Left cardiac atrium (tissue), 4 donors: ENCODE measurements around the gene SORCS2. TPM values are rescaled to one million over a fixed set of nuclear protein-coding genes. Genes with fewer than 3 reads are reported as not detected.

ENCODE experiments used
- ATAC-seq, 2 donors: fragments of 200-7000 bp; cut with Tn5 transposase; one replicate each; pipeline ENCODE4 v1.9.1; 2020; ENCODE audit warnings: mild to moderate bottlenecking in 2 of 2, moderate library complexity in 2 of 2
- DNase-seq: peaks from one replicate; pipeline ENCODE4 v3.0.0-alpha.2; 2020
- intact Hi-C, 2 donors: fragments of 100-400 bp; cut with DNase I; formaldehyde crosslinking; loops; one replicate each; pipeline versions ENCODE4 v1.14.1 to v1.15.1; 2022 to 2023
- total RNA-seq, 2 donors: library from RNA; stranded (reverse); fragmentation: NEBNext Ultra II Directional; extraction: Animal tissue kit (Norgen Biotek cat#: 25700); gene quantifications; one replicate each; pipeline ENCODE4 v1.2.1, GENCODE V29; 2021
- donor health status: DM: no; HTN: yes; CAD: no.
- donor health status: DM: no; HTN: yes; CAD: no; lungs with severe emphysema.
- donor health status: DM: yes; HTN: yes; CAD: no.
- donor health status: Dilated cardiomyopathy.

SORCS2 gene
- total RNA-seq, 2 donors from 2014 or later, result 2.4 to 2.6 TPM

DNA sequence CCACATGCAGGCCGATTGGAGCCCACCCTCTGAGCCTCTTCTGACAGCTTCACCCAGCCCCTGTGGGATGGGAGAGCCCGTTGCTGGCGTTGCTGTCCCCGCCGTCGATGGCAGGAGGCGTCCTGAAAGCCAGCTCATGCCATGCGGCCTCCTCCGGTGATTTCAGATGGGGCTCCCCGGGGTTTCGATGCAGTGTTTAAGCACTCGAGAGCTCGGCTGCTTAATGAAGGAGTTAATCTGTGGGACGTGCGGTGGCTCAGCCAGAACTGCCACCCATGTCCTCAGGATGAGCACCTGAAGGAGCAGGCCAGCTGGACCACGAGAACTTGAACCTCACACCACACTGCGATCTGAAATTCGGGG, 95.6 kb downstream of the SORCS2 start:
- ATAC-seq (no peak), DNase-seq (no peak)
- intact Hi-C loops, result no loop called here

DNA sequence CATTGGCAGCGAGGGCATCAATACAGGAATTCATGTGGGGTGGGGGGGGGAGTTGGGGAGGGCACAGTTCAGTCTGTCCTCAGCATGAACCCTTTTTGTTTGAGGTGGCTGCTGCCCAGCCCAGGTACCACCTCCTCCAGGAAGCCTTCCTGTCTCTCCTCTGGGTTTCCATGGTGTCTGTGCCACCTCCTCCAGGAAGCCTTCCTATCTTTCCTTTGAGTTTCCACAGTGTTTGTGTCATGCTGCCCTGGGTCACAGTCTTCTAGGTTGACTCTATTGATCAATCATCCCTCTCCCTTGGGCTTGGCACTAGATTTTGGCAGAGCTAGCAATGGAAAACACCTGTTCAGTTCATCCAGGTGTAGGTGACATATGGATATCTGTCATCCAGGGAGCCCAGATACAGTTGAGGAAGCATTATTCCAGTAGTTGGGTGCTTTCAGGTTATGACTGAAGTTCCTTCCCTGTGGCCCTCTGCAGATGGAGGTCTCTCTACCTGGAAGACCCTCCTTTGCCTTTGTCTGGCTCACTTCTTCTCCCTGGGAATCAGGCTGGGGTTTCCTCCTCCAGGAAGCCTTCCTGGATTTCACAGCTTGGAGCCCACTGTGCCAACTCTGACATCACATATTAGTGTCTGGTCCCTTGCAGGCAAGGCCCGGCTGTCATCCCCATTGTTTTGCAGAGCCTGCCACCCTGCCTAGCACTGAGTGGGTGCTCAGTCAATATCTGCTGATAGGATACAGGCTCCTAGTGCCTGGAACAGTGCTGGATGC, 96.6 kb downstream of the SORCS2 start:
- DNase-seq, result no peak
- ATAC-seq, result no peak
- intact Hi-C loops, result no loop called here

DNA sequence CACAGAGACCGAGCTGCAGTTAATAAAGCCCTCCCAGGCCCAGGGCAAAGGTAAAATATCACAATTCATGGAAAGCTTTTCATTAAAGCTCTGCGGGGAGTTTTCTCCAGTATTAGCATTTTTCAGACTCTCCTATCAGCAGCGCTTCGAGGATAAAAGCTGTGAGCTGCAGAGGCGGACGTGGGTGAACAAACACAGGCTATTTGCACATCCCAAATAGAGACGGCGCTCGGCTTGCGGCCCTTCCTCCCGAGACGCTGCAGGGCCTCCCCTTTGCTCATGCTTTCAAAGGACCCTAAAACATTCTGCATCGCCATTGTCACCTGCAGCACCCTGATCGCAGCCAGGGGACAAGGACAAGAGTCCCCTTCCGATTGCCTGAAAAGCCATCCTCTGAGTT, 97.3 kb downstream of the SORCS2 start:
- ATAC-seq, result no peak
- intact Hi-C loops, result no loop called here
- DNase-seq, result no peak

DNA sequence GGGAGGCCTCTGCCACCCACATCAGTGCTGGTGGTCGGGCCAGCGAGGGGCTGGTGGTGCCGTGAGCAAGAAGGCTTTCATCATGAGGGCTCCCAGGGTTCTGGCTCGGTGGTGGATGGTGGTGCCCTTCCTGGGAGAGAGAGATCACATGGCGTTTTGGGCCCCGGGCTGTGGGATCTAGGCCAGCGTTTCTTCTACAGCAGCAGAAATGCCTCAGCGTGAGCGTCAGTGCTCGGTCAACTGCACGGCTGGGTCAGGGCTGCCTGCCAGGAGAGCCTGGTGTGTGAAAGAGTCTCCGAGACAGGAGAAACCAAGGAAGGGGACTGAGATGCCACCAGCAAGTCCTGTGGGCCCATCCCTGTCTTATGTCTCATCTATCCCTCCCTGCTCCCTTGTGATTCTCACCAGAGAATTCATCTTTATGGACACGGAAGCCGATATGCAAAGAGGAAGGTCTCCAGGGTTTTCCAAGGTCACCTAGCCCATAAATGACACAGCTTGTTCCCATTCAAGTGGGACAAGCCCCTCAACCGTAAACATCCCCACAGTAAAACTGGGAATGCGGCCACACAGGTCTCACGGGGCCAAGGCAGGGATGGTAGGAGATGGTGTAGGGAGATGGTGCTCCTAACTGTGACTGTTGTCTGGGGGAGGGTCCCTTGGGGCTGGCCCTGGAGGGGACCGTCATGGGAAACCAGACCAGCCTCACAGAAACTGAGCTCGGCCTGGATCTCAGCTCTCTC, 99.2 kb downstream of the SORCS2 start:
- ATAC-seq, result peak; percentile 49 to 54

DNA sequence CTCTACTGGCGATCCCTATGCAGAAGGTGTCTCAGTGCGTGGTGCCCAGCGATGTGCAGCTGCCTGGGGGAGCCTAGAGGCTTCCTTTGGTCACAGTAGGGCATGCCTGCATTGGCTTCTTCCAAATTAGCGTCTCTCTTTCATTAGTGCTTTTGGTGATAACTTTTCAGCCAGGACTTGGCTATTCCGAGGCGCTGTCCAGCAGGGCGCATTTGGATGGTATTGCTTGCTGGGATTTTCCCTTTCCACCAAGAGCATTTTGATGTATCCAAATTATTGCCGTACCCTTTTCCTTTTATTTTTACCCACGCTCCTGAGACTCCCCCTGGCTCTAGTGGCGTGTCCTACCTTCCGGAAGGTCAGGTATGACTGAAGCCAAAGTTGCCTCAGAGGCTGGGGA, 101.4 kb downstream of the SORCS2 start:
- intact Hi-C loops, result no loop called here
- ATAC-seq, result no peak
- no peak for DNase-seq

More for the DNA sequence above, 99.2 kb downstream of the SORCS2 start:
- DNase-seq, result peak; percentile 69
- intact Hi-C loops, result no loop called here

DNA sequence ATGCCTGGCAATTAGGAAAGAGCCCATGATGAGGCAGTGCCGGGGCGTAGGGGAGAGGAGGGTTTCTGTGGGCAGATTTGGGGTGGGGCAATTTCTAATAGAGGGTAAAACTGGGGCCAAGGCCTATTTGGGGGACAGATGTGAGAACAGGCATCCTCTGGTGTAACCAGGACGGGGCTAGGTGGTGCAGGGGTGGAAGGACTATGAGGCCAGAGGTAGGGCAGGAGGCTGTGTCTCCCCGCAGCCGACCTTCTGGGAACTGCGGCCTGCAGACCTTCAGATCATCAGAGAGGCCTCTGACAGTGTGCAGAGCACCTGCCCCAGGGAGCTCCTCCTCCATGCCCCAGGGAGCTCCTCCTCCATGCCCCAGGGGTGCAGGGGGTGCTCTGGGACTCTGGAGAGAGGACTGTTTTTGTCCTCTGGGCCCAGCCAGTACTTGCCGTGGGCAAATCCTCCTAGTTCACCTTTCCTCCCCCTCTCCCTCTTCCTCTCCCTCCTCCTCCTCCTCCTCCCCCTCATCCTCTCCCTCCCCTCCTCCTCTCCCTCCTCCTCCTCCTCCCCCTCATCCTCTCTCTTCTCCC, 101.9 kb downstream of the SORCS2 start:
- intact Hi-C loops, result no loop called here
- DNase-seq, result no peak
- ATAC-seq, result no peak

DNA sequence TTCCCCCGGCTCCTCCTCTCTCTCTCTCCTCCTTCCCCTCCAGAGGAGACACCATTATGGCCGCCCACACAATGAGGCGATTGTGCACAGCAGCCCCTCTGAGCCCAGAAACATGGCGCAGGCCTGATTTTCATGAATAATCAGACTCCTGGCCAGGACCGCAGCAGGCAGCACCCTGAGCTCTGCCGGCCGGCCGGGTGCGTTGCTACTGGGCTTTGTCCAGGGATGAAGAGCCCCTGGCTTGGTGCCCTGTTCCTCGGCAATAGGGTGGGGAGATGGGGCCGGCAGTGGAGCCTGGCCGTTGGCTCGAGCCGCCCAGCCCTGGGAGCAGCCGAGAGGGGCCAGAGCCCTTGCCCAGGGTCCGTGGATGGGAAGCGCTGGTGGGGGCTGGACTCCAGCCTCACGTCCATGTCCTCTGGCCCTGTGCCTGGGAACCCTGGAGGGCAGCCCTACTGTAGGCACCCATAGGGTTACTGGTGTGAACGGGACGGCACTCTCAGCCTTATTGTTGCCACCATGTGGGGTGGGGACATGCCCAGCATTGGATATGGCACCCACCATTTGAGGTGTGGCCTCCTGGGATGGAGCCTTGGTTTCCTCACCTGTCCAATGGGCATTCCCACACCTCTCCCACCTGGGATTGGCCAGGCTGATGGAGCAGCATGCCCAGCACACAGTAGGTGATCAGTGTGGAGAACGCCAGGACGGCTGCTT, 103.0 kb downstream of the SORCS2 start:
- intact Hi-C loops, result loop anchor here in 1 of 2 donors (5.0 kb wide), 1 partner anchor 103 kb away; the partner anchor contains the start of gene SORCS2
- DNase-seq (peak; percentile 64), ATAC-seq (peak; percentile 56 to 73)

DNA sequence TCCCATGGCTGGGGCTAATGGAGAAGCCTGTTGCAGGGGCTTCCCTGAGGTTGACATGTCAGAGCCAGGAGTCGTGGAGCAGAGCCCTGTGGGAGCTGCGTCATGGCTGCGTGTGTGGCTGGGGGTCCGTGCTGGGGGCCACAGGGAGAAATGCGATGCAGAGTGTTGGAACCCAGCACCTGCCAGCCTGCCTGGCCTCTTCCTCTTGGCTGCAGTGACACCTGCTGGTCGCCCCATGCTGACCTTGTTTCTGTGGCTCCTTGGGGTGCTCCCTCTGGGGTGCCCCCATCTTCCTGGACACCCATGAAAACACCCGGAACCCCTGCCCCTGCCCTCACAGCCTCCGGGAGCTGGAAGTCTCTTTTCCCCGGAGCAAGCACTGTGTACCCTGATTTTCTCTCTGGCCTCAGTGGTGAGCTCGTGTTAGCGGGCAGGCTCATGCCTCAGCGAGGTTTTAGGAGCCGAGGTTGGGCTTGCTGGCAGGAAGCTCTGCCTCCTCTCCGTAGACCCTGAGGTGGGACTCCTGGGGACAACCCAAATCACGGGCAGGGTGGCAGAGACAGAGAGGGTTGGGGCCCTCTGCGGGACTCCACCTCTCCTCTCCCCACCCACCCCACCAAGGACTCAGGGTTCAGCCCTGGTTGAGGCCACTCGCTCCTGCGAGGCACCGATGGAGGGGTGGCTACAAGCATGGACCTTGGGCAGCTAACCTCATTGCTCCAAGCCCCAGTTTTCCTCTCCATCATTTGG, 103.7 kb downstream of the SORCS2 start:
- ATAC-seq, result peak; percentile 43 to 53
- DNase-seq, result no peak
- intact Hi-C loops, result loop anchor here (2.0 to 5.0 kb wide), 2 partner anchors 103 to 104 kb away; partner anchors contain the start of gene SORCS2 (in 2 of the 2)

DNA sequence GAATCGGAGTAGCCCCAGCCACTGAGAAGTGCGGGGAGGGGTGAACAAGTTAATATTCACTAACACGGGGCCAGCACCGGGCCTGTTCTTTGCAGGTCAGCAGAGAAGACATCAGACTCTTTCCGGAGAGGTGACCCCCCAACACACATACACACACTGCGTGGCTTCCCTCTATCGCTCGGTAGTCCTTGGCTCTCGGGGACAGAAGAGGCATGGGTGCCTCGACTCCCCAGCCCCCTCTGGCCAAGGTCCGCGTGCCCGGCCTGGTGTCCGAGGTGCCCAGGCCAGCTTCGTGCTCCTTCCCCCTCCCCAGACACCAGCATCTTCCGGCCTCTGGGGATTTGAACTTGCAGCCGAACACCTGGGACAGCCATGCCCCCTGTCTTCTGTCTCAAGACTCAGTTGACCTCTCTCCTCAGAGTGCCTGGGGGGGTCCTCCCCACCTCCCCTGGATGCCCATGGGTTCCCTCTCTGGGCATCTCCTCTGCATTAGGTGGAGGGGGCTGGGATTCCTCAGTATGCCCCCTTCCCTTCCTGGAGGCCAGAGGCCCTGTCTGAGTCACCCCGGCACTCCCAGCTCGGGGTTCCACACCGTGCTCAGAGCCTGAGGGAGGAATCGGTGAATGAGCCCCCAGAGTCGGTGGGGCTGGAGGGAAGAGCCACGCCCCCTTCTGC, 104.5 kb downstream of the SORCS2 start:
- intact Hi-C loops, result loop anchor here (2.0 to 5.0 kb wide), 2 partner anchors 104 kb away; partner anchors contain the start of gene SORCS2 (in 2 of the 2)
- DNase-seq (no peak), ATAC-seq (no peak)

DNA sequence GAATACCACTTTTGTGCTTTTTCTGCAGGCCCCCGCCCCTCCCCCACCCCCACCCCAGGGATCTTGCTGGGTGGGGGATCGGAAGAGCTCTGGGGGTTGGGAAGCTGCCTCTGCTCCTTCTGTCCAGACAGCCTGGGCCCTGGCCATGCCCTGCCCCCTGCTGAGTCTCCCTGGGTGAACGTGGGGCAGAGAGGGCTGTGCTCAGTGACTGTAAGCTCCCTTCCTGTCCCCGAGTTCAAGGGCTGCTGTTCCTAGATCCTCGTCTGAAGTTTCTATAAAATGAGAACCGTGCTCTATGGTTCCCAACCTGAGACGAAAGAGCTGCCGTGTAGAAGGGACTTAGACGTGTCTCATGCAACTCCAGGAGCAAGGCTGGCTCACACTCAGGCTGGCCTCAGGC, 105.0 kb downstream of the SORCS2 start:
- no peak for ATAC-seq
- no peak for DNase-seq
- intact Hi-C loops, result loop anchor here (2.0 to 5.0 kb wide), 2 partner anchors 105 kb away; partner anchors contain the start of gene SORCS2 (in 2 of the 2)

DNA sequence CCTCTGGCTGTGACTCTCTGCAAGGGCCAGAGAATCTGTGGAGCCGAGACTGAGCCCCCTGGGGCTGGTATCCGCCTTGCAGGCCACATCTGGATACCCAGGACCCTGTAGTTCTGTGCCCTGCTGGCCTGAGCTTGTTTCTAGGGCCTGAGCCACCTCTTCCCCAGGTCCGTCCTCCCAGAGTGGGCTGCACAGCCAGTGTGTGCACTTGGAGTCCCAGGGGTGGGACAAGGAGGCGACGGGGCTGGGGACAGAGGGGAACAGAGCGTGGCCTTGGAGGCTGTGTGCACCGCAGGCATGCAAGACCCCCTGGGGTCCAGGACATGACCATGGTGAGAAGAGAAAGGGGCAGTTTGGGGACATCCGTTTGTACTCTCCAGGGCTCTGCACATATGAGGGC, 105.5 kb downstream of the SORCS2 start:
- DNase-seq (no peak), ATAC-seq (no peak)
- intact Hi-C loops, result loop anchor here (2.0 to 5.0 kb wide), 2 partner anchors 105 to 106 kb away; partner anchors contain the start of gene SORCS2 (in 2 of the 2)

DNA sequence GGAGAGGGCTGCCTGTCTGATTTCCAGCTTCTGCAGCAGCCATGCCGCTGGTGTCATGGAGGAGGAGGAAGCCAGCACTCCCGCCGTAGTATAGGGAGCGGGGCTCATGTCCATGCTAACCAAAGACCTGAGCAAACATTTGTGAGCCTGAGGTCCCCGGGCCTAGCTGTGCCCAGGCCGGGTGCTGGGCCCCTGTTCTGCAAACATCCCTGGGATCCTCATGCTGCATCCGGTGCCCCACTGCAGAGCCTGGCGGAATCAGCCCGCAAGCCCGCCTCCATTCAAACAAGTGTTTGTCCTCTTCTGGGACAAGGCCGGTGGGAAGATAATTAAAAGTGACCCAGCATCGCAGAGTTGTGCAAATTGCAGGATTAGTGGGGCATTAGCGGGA, 106.3 kb downstream of the SORCS2 start:
- ATAC-seq (no peak), DNase-seq (no peak)
- intact Hi-C loops, result loop anchor here in 1 of 2 donors (5.0 kb wide), 1 partner anchor 106 kb away; the partner anchor contains the start of gene SORCS2

DNA sequence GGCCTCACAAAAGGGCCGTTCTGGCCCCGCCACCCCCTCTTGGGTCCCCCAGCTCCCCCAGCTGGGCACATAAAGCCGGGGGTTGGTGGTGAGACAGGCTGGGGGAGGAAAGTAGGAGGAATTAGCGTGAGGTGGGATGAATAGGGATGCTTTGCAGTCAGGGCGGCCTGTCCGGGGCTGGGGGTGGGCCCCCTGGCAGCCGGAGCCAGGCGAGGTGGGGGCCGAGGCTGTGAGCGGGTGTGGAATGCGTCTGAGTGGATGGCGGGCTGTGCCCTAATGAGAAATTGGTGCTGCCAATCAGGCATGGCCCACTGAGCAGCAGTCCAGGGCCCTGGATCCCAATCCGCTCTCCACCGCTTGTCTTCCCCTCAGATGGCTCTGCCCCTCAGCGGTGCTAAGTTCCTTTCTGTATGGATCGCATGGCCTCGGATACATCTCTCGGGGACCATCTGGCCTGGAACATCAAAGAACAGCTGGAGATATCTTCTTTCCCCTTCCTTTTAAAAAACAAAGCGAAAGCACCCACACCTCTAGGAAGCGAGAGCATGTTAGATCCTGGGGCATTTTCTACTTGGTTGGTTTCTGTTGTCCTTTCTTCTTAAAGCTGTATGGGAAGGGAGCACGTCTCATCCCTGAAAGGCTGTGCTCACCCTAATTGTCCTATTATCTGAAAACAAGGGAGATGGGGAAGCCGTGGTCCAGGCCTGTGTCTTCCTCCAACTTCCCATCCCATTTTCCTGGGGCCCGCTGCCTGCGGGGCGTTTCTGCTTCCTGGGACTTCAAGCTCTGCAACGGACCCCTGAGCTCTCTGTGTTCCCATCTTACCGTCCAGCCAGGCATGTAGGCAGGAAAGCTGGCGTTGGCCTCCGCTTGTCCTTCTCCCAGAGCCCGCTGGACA, 106.9 kb downstream of the SORCS2 start:
- DNase-seq (no peak), ATAC-seq (no peak)
- intact Hi-C loops, result loop anchor here in 1 of 2 donors (5.0 kb wide), 1 partner anchor 107 kb away; the partner anchor contains the start of gene SORCS2

DNA sequence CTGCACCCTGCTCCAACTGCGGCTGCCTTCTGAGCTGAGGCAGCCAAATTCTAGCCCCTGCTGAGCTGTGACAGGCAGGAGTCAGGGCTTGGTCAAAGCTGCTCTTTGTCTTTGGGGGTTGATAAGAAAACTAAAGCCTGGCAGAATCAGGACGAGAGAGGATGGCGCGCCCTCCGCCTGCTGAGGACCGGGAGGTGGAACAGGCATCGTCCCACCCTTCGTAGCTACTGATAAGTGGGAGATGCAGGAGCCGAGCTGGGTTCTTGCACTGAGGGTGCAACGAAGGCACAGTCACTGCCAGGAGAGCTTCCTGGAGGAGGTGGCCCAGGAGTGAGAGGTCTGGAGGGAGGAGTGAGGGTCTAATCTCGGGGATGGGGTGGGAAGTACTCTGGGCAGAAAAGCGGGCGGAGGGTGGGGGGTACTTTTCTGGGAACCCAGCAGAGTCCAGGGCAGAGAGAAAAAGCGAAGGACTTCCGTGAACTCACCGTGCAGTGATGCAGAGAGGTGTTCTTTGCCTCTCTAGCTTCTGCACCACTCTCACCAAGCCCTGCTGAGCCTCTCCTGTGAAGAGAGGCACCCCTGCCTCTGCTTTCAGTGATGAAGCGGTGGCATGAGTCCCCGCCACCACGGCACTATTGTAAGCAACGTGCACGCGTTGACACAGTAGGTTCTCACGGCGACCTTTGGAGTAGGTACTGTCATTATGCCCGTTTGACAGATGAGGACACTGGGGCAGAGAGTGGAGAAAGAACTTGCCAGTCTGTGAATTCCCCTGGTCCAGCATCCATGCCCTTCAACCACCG, 107.8 kb downstream of the SORCS2 start:
- ATAC-seq, result no peak
- DNase-seq, result no peak
- intact Hi-C loops, result loop anchor here in 1 of 2 donors (5.0 kb wide), 1 partner anchor 108 kb away; the partner anchor contains the start of gene SORCS2

DNA sequence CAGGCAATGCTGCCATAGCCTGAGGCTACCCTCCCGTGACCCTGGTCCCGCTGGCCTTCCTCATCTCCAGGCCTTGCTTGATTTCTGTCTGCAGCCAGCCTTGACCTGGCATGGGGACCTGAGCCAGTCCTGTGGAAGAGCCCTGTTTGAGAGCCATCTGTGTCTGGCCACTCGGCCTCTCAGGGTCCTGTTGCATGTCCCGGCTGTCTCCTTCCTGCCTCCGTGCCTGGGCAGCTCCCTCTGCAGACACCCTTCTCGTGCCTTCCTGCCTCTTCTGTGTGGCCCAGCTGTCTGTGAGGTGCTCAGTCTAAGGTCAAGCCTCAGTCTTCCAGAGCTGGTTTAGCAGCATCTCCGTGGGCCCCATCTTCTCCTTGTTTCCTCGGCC, 108.4 kb downstream of the SORCS2 start:
- ATAC-seq (no peak), DNase-seq (no peak)
- intact Hi-C loops, result no loop called here
